Esophagus squamous epithelium (tissue), 5 donors: ENCODE results near the gene ULK4. TPM values are rescaled to one million over a fixed set of nuclear protein-coding genes. Genes with fewer than 3 reads are reported as not detected.

Experiments used
- DNase-seq: peaks from one replicate; lab custom pipeline; 2025; lab: John Stamatoyannopoulos, UW
- H3K27ac ChIP-seq, 4 donors: fragments of 200-600 bp; sonication (generic); one replicate each; pipeline ENCODE4 v1.5.1; 2016 to 2019; ENCODE audit warnings: mild to moderate bottlenecking in 1 of 4
- H3K27me3 ChIP-seq, 4 donors: fragments of 200-600 bp; sonication (generic); 1 replicate in 3 of 4; 2 replicates in 1 of 4; pipeline versions ENCODE4 v1.5.1 to v1.6.0; 2017 to 2021; ENCODE audit warnings: antibody characterized with exemption in 1 of 4
- H3K36me3 ChIP-seq, 3 donors: fragments of 200-600 bp; sonication (generic); one replicate each; pipeline ENCODE4 v1.5.1; 2016 to 2019
- H3K4me1 ChIP-seq, 3 donors: fragments of 200-600 bp; sonication (generic); one replicate each; pipeline ENCODE4 v1.5.1; 2017 to 2019
- H3K4me3 ChIP-seq, 4 donors: fragments of 200-600 bp; sonication (generic); 1 replicate in 3 of 4; 2 replicates in 1 of 4; pipeline ENCODE4 v1.5.1; 2016 to 2019; ENCODE audit warnings: mild to moderate bottlenecking in 2 of 4, moderate library complexity in 1 of 4
- H3K9me3 ChIP-seq, 3 donors: fragments of 200-600 bp; sonication (generic); one replicate each; pipeline ENCODE4 v1.5.1; 2016 to 2019
- CTCF ChIP-seq, 6 experiments: fragments of 450-650 bp in 4 of 6; fragments of 200-600 bp in 2 of 6; sonication (generic) in 2 of 6; IDR thresholded peaks; one replicate each; pipeline ENCODE4 v1.5.1; 2016 to 2019; ENCODE audit warnings: antibody characterized with exemption in 6 of 6, mild to moderate bottlenecking in 4 of 6, moderate library complexity in 4 of 6
- POLR2A ChIP-seq, 4 donors: fragments of 450-650 bp; IDR thresholded peaks; one replicate each; pipeline ENCODE4 v1.6.1; 2017; ENCODE audit warnings: antibody characterized with exemption in 4 of 4, mild to moderate bottlenecking in 4 of 4, moderate library complexity in 3 of 4
- WGBS, 2 donors: methylation state at CpG; one replicate each; pipeline ENCODE4 v1.1.5; 2018; 5-methylcytosine and 5-hydroxymethylcytosine counted together
- intact Hi-C: fragments of 100-400 bp; cut with DNase I; formaldehyde crosslinking; loops from one replicate; pipeline ENCODE4 v1.15.0; 2022
- total RNA-seq, 4 donors: library from RNA; depleted of rRNA; stranded (reverse); fragments of >200 nt; gene quantifications; one replicate each; pipeline ENCODE4 v1.1.0, GENCODE V29; 2016
- donor health status: DM: yes; HTN: yes; CAD: no.

The ULK4 gene
- total RNA-seq, 4 donors from 2014 or later, result 2.2 to 11.4 (median 7.9) TPM

- Histone ChIP-seq H3K36me3 (no peaks in the 10 kb centered on the region), H3K4me3 (no peak overlapping the region), H3K27me3 (no peaks in the 10 kb centered on the region), H3K27ac (no peak overlapping the region), H3K4me1 (no peaks in the 10 kb centered on the region), H3K9me3 (no peaks in the 10 kb centered on the region)
- TF ChIP-seq CTCF (IDR thresholded peaks at IDR 0.05) (no peak), POLR2A (IDR thresholded peaks at IDR 0.05) (no peak)
- intact Hi-C loops, result no loop called here
- DNase-seq, result no peak
- WGBS, 2 donors, result 90 to 92% methylated on average over 6 of the region's 6 CpGs
Measured at GRCh38 chr3:41611008-41611407, 350.9 kb downstream of the ULK4 start.

GRCh38 chr3:41608347-41608746 is 353.6 kb downstream of the ULK4 start:
- Histone ChIP-seq H3K27ac (no peak overlapping the region), H3K4me3 (no peak overlapping the region), H3K36me3 (no peaks in the 10 kb centered on the region), H3K4me1 (no peaks in the 10 kb centered on the region), H3K9me3 (no peaks in the 10 kb centered on the region), H3K27me3 (no peaks in the 10 kb centered on the region)
- intact Hi-C loops, result no loop called here
- no peak for TF ChIP-seq POLR2A (IDR thresholded peaks at IDR 0.05)
- no peak for TF ChIP-seq CTCF (IDR thresholded peaks at IDR 0.05)
- WGBS, 2 donors, result 61 to 65% methylated on average over 1 of the region's 1 CpG
- DNase-seq, result no peak

- Histone ChIP-seq H3K27me3 (no peaks in the 10 kb centered on the region), H3K27ac (no peak overlapping the region), H3K4me3 (no peak overlapping the region), H3K4me1 (no peaks in the 10 kb centered on the region), H3K9me3 (no peaks in the 10 kb centered on the region), H3K36me3 (no peaks in the 10 kb centered on the region)
- intact Hi-C loops, result no loop called here
- DNase-seq, result no peak
- TF ChIP-seq POLR2A (IDR thresholded peaks at IDR 0.05) (no peak), CTCF (IDR thresholded peaks at IDR 0.05) (no peak)
- WGBS, 2 donors, result 94 to 100% methylated on average over 1 of the region's 1 CpG
Measured at GRCh38 chr3:41603807-41604206, 358.1 kb downstream of the ULK4 start.

GRCh38 chr3:41602121-41602520 is 359.8 kb downstream of the ULK4 start:
- no peaks in the 10 kb centered on the region for H3K36me3 ChIP-seq
- no peak overlapping the region for H3K4me3 ChIP-seq
- H3K9me3 ChIP-seq, result no peaks in the 10 kb centered on the region
- TF ChIP-seq POLR2A (IDR thresholded peaks at IDR 0.05) (no peak), CTCF (IDR thresholded peaks at IDR 0.05) (no peak)
- no peak overlapping the region for H3K27ac ChIP-seq
- no peaks in the 10 kb centered on the region for H3K27me3 ChIP-seq
- intact Hi-C loops, result no loop called here
- DNase-seq, result no peak
- H3K4me1 ChIP-seq, result no peaks in the 10 kb centered on the region

GRCh38 chr3:41601404-41601987 is 360.4 kb downstream of the ULK4 start:
- WGBS, 2 donors, result 56 to 74% methylated on average over 1 of the region's 1 CpG
- H3K4me3 ChIP-seq, result no peak overlapping the region
- intact Hi-C loops, result no loop called here
- H3K4me1 ChIP-seq, result no peaks in the 10 kb centered on the region
- no peaks in the 10 kb centered on the region for H3K9me3 ChIP-seq
- no peak overlapping the region for H3K27ac ChIP-seq
- TF ChIP-seq POLR2A (IDR thresholded peaks at IDR 0.05) (no peak), CTCF (IDR thresholded peaks at IDR 0.05) (no peak)
- H3K27me3 ChIP-seq, result no peaks in the 10 kb centered on the region
- no peak for DNase-seq
- no peaks in the 10 kb centered on the region for H3K36me3 ChIP-seq
